ENCODE results near the gene GPR17.

The GPR17 gene

DNA sequence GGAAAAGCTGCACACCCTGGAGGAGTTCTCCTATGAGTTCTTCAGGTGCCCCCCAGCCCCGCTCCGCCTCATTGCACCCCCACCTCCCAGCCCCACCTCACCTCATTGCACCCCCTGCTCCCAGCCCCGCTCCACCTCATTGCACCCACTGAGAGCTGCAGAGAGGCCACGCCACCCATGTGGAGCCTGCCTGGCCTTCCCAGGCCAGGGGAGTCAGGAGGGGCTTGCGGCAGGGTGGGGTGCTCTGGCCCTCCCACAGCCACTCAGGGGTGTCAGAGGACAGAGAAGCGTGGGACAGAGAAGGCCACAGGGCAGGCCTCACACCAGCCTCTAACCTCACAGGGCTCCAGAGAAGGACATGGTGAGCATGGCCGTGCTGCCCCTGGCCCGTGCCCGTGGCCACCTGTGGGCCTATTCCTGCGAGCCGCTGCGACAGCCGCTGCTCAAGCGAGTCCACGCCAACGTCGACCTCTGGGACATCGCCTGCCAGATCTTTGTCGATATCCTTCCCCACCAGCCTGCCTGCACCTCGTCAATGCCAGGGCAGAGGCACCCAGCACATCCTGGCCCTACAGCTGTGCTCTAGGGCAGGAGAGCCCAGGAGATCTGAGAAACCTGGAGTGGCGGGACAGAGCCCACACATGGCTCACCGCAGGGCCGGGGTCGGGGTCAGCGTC is 15.0 kb upstream of the GPR17 start:
- no peak for DNase-seq (ENCODE audit: low read depth, low spot score)
- H3K4me3 ChIP-seq (ENCODE audit: low read depth, low read length) = no peak overlapping the region
- TF ChIP-seq, protein P1, sequence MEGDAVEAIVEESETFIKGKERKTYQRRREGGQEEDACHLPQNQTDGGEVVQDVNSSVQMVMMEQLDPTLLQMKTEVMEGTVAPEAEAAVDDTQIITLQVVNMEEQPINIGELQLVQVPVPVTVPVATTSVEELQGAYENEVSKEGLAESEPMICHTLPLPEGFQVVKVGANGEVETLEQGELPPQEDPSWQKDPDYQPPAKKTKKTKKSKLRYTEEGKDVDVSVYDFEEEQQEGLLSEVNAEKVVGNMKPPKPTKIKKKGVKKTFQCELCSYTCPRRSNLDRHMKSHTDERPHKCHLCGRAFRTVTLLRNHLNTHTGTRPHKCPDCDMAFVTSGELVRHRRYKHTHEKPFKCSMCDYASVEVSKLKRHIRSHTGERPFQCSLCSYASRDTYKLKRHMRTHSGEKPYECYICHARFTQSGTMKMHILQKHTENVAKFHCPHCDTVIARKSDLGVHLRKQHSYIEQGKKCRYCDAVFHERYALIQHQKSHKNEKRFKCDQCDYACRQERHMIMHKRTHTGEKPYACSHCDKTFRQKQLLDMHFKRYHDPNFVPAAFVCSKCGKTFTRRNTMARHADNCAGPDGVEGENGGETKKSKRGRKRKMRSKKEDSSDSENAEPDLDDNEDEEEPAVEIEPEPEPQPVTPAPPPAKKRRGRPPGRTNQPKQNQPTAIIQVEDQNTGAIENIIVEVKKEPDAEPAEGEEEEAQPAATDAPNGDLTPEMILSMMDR (IDR thresholded peaks at IDR 0.05; ENCODE audit: low read depth, low read length) = no peak
- in situ Hi-C loops (cut with HindIII; ENCODE audit: low sequenced_read_pairs) = no loop called here

DNA sequence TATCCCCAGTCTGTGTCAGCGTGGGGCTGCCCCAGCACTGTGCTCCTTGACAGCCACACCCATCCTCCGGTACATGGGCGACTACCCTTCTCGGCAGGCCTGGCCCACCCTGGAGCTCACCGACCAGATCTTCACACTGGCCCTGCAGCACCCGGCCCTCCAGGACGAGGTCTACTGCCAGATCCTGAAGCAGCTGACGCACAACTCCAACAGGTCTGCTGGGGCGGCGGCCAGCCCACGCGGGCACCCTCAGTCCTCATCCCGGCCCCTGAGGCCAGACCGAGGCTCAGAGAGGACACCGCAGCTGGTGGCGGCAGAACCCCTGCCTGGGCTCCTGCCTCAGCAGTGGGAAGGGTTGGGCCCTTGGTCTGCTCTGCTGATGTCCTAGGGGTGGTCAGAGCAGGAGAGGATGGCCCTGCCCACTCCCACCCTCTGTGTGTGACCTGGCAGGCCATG is 14.4 kb upstream of the GPR17 start:
- TF ChIP-seq, protein P1 (IDR thresholded peaks at IDR 0.05; ENCODE audit: low read depth, low read length) = no peak
- in situ Hi-C loops (cut with HindIII; ENCODE audit: low sequenced_read_pairs) = no loop called here
- H3K4me3 ChIP-seq (ENCODE audit: low read depth, low read length) = no peak overlapping the region
- no peak for DNase-seq (ENCODE audit: low read depth, low spot score)

- TF ChIP-seq, protein P1 (IDR thresholded peaks at IDR 0.05; ENCODE audit: low read depth, low read length) = no peak
- DNase-seq (ENCODE audit: low read depth, low spot score) = no peak
- in situ Hi-C loops (cut with HindIII; ENCODE audit: low sequenced_read_pairs) = no loop called here
- H3K4me3 ChIP-seq (ENCODE audit: low read depth, low read length) = no peak overlapping the region
Measured at GRCh38 chr2:127631997-127632581, 13.9 kb upstream of the GPR17 start.

DNA sequence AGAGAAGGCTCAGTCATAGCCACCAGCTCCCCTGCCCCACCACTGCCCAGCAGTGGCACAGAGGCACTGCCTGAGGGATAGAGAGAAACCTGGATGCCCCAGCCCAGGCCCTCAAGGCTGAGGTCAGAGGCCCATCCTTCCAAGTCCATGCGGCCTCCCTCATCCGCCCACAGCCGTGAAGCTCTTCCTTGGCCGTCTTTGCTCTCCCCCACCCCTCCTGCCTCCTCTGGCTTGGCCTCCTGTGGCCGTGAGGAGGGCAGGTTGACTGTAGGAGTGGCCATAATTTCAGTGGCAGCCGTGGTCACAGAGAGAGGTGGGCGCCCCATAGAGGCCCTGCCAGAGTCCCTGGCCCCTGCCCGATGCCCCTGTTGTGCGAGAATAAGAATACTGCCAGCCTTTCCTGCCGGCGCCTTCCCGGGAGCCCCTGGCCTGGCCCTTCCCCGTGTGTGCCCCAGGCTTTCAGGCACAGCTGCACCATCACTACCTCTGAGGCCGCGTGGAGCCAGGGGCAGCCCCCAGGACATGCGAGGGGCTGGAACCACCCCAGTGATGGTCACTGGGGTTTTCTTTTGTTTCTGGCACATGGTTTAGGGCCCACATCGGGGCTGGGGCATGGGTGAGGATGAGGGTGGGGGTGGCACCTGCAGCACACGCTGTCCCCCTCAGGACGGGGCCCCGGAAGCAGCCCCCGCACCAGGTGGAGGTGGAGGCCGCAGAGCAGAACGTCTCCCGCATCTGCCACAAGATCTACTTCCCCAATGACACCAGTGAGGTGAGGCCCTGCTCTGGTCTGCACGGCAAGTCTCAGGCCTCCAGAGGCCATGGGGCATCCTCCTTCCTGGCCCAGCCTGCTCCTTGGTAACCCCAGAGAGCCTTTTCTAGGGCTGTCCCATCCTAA is 13.1 kb upstream of the GPR17 start:
- in situ Hi-C loops (cut with HindIII; ENCODE audit: low sequenced_read_pairs) = no loop called here
- TF ChIP-seq, protein P1 (IDR thresholded peaks at IDR 0.05; ENCODE audit: low read depth, low read length) = no peak
- no peak overlapping the region for H3K4me3 ChIP-seq (ENCODE audit: low read depth, low read length)
- DNase-seq (ENCODE audit: low read depth, low spot score) = no peak

- in situ Hi-C loops (cut with HindIII; ENCODE audit: low sequenced_read_pairs) = no loop called here
- no peak for DNase-seq (ENCODE audit: low read depth, low spot score)
- TF ChIP-seq, protein P1 (IDR thresholded peaks at IDR 0.05; ENCODE audit: low read depth, low read length) = no peak
- no peak overlapping the region for H3K4me3 ChIP-seq (ENCODE audit: low read depth, low read length)
Measured at GRCh38 chr2:127633556-127634065, 12.3 kb upstream of the GPR17 start.

- H3K4me3 ChIP-seq (ENCODE audit: low read depth, low read length) = no peak overlapping the region
- DNase-seq (ENCODE audit: low read depth, low spot score) = no peak
- TF ChIP-seq, protein P1 (IDR thresholded peaks at IDR 0.05; ENCODE audit: low read depth, low read length) = no peak
- in situ Hi-C loops (cut with HindIII; ENCODE audit: low sequenced_read_pairs) = no loop called here
Measured at GRCh38 chr2:127634066-127634617, 11.8 kb upstream of the GPR17 start.

Data from astrocyte of the spinal cord (primary cell).